Activated CD4-positive, alpha-beta T cell treated with anti-CD3 and anti-CD28 coated beads, Interleukin-2, Interleukin-6, amounts not matched to agents 100 ng/mL and 50 ng/mL, durations not matched to agents 16 hours and 8 hours (primary cell): ENCODE measurements around the gene HSPA13.
"Not testable (repeated sequence)": the region's sequence is repeated elsewhere in the genome, so short reads cannot be mapped to it uniquely, and the experiment has no call there.

Source experiments
- DNase-seq: peaks from one replicate; pipeline ENCODE4 v3.0.0-alpha.2; 2020

The HSPA13 gene

GRCh38 chr21:14382835-14383595 is at the start of gene HSPA13:
TSS of gene HSPA13 (minus strand) at chr21:14383146. CDS start at chr21:14383119, 27 bp downstream.
- peak; percentile 99 for DNase-seq

DNA sequence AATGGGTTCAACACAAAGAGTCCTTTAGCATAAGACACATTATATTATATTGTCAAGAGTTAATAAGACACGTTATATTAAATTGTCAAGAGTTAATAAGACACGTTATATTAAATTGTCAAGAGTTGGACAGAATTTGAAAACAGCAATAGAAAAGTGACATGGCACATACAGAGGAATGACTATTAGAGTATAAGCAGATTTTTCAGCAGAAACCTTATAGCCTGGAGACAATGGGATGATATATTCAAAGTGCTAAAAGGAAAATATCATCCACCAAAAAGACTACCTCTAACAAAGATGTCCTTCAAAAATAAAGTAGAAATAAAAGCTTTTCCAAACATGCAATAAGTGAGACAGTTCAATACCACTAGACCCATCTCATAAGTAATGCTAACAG is 36.0 kb upstream of the HSPA13 start:
- DNase-seq = no peak

DNA sequence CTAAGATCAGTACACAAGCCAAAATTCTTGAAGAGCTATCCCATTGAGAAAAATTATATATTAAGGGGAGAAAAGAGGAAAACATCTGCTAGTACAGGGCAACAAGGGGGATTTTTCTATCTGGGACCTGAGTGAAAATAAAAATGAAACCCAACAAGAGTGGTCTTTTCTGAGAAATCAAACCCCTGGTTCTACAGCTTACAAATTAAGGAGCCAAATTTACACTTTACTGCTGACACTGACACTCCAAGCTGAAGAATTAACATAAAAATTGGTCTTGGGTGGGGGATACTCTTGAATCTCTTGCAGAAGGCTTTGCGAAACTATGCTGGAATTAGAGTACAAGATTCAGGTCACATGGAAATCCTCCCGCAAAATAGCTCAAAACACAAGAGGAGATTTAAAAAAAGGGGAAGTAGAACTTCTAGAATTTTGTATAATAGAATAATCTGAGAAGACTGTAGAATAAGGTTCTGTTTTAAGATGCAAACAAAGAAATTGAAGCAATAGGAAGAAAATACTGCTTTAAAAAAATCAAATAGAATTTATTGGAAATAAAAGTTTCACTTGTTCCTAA is 32.1 kb upstream of the HSPA13 start:
- DNase-seq = no peak

DNA sequence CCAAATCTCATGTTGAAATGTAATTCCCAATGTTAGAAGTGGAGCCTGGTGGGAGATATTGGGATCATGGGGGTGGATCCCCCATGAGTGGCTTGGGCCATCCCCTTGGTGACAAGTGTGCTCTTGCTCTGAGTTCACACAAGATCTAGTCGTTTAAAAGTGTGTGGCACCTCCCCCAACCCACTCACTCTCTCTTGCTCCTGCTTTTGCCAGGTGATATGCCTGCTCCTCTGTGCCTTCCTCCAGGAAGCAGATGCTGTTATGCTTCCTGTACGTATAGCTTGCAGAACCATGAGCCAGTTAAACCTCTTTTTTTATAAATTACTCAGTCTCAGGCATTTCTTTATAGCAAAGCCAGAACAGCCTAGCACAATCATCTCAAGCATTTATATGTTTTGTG is 23.0 kb upstream of the HSPA13 start:
- DNase-seq = no peak

GRCh38 chr21:14405225-14405624 is 22.3 kb upstream of the HSPA13 start:
- no peak for DNase-seq

GRCh38 chr21:14403681-14404318 is 20.9 kb upstream of the HSPA13 start:
- peak; percentile 48 for DNase-seq

- DNase-seq = no peak
These were observed 18.3 kb upstream of the HSPA13 start for GRCh38 chr21:14401217-14401616.

DNA sequence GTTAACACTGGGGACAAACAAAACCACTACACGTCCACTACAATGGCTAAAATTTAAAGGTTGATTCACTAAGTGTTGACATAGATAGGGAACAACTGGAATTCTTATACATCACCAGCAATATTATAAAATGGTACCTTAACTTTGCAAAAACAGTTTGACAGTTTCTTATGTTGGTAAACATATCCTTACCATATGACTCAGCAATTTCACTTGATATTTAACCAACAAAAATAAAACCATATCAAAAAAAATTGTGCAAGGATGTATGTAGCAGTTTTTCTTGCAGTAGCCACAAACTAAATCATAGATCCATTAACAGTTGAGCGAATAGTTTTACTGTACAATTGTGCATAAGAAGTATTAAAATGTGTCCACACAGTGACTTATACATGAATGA is 5.3 kb upstream of the HSPA13 start:
- no peak for DNase-seq

DNA sequence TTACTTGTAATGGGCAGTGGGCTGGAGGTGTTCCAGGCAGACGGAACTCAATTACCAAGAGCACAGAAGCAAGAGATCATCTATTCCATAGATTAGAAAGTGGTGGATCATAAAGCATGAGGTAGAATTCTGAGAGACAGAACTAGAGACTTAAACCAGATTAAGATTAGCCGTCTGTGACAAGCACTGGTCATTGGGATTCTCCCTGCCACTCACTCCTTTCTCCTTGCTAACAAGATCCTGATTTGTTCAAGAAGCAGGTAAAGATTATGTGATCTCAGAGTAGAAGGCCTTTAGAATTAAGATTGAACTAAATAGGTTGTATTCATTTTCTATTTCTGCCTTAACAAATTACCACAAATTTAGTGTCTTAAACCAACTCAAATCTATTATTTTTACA is 1.5 kb upstream of the HSPA13 start:
- no peak for DNase-seq

DNA sequence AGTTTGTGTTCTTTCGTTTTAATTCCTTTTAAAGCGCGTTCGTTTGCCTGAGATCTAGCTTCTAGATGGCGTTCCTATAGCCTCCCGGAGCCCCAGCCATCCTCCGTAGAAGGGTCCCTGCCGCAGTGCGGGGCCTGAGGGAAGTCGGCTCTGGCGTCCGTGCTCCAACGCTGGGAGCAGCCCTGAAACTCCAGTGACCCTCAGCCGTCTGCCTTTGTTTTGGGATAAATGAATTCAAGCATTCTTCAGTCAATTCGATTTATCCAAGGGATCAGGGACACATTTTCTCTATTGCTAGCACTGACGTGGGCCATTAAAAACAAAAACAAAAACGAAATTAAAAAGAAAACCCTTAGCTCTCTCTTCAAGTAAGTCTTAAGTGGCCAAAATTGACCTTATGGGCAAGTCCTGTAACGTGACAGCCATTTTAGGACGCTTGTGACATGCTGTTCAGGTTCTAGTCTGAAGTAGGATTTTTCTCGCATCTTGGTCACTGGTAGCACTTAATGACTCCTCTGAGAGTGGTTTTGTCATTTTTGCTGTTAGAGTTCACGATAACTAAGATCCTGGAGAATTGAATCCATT is 742 bp upstream of the HSPA13 start:
- DNase-seq = peak; percentile 26

GRCh38 chr21:14382486-14382834 is 486 bp downstream of the HSPA13 start:
- DNase-seq = peak; percentile 44

DNA sequence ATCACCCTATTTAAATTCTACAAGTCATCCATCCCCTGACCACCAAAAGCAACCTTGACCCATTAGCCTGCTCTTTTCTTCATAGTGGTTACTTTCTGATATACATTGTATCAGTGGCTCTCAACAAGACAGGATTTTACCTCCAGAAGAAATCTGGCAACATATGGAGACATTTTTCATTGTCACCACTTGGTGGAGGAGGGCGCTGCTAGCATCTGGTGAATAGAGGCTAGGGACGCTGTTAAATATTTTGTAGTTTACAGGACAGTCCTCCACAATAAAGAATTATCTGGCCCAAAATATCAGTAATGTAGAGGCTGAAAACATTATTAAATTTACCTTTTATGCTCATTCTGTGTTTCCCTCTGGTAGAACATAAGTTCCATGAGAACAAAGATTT is 6.1 kb downstream of the HSPA13 start:
- DNase-seq = no peak

- no peak for DNase-seq
These were observed 15.9 kb downstream of the HSPA13 start for GRCh38 chr21:14366998-14367397.

DNA sequence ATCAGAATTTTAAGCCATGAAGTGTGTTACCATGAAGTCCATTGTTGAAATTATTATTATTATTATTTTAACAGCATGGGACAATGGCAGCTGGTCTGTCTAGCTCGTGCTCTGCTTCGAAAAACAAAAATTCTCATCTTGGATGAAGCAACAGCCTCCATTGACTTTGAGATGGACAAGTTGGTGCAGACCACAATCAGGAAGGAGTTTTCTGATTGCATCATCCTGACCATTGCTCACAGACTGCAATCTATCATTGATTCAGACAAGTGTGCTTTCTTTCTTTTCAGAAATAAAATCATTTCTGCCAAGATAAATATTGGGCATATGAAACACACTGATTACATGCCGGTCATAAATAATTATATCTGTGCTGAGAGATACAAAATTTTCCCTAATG is 21.0 kb downstream of the HSPA13 start:
- DNase-seq = no peak

DNA sequence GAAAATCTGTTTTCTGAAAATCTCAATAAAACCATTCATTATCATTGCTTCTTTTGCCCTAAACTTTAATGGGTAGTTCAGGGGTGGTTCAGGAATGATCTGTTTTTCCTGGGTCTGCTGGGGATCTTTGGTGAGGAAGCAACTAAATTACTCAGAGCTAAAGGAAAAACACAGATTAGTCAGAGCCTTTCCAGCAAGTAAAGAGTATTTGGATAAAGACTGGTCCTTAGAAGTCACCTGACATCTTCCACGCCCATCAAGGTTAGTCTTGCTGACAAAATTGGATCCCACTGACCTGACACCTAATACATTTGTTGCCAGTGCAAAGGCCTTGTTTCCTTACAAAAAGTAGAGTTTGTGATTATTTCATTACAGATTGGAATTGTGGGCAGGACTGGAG is 24.2 kb downstream of the HSPA13 start:
- DNase-seq = no peak

GRCh38 chr21:14356746-14357145 is 26.2 kb downstream of the HSPA13 start:
- DNase-seq = no peak

GRCh38 chr21:14354515-14354914 is 28.4 kb downstream of the HSPA13 start:
- no peak for DNase-seq

DNA sequence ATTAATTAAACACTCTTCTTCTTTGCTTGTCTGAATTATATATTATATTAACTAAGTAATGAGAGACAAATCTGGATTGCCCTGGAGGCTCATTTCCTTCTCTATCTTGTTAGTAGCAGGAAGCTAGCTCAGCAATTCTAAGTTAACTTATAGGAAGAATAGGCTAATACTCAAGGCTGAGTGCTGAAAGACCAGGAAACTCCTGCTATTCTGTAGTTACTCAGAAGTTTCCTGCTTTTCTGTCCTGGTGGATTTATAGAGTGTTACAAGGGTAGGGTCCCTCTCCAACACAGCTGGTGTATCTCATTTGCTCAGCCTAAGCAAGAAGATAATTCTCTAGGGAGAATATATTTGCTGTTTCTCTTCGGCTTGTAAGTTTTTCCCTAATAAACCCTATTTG is 29.2 kb downstream of the HSPA13 start:
- DNase-seq = no peak

GRCh38 chr21:14353231-14353630 is 29.7 kb downstream of the HSPA13 start:
- no peak for DNase-seq

DNA sequence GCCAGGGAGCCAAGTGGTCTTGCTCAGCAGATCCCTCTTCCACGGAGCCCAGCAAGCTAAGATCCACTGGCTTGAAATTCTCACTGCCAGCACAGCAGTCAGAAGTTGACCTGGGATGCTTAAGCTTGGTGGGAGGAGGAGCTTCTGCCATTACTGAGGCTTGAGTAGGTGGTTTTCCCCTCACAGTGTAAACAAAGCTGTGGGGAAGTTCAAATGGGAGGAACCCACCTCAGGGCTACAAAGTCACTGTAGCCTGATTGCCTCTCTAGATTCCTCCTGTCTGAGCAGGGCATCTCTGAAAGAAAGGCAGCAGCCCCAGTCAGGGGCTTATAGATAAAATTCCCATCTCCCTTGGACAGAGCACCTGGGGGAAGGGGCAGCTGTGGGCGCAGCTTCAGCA is 55.6 kb downstream of the HSPA13 start:
- not testable (repeated sequence) for DNase-seq

GRCh38 chr21:14325595-14325994 is 57.4 kb downstream of the HSPA13 start:
- no peak for DNase-seq
